ENCODE measurements around the gene ZNF280D. TPM values are rescaled to one million over a fixed set of nuclear protein-coding genes. Genes with fewer than 3 reads are reported as not detected.

ZNF280D gene
- total RNA-seq, 1 donor from 2014 or later: 37.9 TPM

DNA sequence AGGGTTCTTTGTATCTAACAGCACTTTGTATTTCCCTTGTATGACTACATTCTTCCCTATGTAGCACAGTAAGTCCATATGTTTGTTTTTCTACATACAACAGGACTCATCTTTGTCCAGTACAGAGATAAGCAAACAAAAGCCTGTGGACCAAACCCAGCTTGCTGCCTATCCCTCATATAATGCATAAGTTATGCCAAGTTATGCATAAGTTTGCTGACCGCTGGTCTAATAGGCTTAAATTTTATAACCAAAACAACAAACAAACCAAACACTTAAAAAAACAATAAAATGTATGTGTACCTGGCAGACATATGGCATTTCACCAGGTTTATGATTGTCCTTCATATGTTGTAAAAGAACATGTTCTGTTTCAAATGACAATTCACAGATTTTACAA is 56.0 kb downstream of the ZNF280D start:
- peaks cover 57% of the 10 kb centered on the region for H3K36me3 Mint-ChIP-seq (ENCODE audit: low read depth)
- intact Hi-C loops (cut with micrococcal nuclease): no loop called here
- CTCF ChIA-PET: no interaction called here

DNA sequence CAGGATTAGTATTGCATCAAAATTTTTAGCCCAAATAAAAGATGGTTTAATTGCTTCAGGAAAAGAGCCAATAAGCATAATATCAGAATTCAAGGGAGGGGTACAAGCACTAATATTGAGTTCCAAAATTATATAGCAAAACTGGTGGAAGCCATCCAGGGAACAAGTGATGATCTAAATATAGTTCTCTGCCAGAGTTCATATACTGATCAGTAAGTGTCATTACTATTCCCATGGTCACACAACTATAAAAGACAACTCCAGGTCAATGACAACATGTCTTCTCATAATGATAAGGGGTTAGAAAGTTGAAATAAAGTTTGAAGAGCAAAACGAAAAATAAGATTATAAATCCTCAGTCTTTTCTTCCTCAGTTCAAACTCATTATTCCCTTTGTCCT is 57.4 kb downstream of the ZNF280D start:
- intact Hi-C loops (cut with micrococcal nuclease): no loop called here

More for the DNA sequence above, 56.0 kb downstream of the ZNF280D start:
- ATAC-seq (ENCODE audit: low read depth) (no peak), DNase-seq (no peak)
- Mint-ChIP-seq H3K27me3 (no peaks in the 10 kb centered on the region), H3K9me3 (no peaks in the 10 kb centered on the region), H3K4me3 (no peak overlapping the region), H3K27ac (no peak overlapping the region), H3K4me1 (no peaks in the 10 kb centered on the region)
- TF ChIP-seq, protein P1, sequence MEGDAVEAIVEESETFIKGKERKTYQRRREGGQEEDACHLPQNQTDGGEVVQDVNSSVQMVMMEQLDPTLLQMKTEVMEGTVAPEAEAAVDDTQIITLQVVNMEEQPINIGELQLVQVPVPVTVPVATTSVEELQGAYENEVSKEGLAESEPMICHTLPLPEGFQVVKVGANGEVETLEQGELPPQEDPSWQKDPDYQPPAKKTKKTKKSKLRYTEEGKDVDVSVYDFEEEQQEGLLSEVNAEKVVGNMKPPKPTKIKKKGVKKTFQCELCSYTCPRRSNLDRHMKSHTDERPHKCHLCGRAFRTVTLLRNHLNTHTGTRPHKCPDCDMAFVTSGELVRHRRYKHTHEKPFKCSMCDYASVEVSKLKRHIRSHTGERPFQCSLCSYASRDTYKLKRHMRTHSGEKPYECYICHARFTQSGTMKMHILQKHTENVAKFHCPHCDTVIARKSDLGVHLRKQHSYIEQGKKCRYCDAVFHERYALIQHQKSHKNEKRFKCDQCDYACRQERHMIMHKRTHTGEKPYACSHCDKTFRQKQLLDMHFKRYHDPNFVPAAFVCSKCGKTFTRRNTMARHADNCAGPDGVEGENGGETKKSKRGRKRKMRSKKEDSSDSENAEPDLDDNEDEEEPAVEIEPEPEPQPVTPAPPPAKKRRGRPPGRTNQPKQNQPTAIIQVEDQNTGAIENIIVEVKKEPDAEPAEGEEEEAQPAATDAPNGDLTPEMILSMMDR (IDR thresholded peaks at IDR 0.05): no peak
- POLR2A ChIA-PET: interaction anchor here (0.6 kb wide), 1 partner anchor 43 kb away, joined by 3 read pairs; no protein-coding TSS in a partner anchor

DNA sequence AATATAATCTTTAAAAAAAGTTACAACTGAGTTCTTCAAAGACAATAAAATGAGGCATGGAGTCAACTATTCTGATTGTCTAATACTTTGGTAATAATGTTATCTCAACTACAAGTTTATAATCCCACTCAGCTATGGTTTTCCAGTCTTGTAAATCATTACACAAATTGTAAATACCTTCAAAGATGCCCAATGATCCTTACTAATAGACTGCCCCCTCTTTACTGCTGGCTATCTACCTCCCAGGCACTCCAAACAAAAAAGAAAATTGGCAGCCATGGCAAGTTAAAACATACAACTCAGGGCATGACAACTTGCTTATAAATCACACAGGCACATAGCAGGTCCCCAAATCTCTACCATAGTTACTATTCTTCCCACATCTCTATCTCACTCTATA is 58.5 kb downstream of the ZNF280D start:
- H3K4me3 Mint-ChIP-seq: no peak overlapping the region
- CTCF ChIA-PET: no interaction called here
- no peaks in the 10 kb centered on the region for H3K27me3 Mint-ChIP-seq
- H3K27ac Mint-ChIP-seq: no peak overlapping the region
- TF ChIP-seq, protein P1 (IDR thresholded peaks at IDR 0.05): no peak
- ATAC-seq (ENCODE audit: low read depth): no peak
- DNase-seq: no peak
- H3K9me3 Mint-ChIP-seq: no peaks in the 10 kb centered on the region
- H3K36me3 Mint-ChIP-seq (ENCODE audit: low read depth): peaks cover 64% of the 10 kb centered on the region
- intact Hi-C loops (cut with micrococcal nuclease): no loop called here
- no peaks in the 10 kb centered on the region for H3K4me1 Mint-ChIP-seq
- POLR2A ChIA-PET: no interaction called here

More for the DNA sequence above, 57.4 kb downstream of the ZNF280D start:
- ChIA-PET CTCF (no interaction called here), POLR2A (no interaction called here)
- Mint-ChIP-seq H3K9me3 (no peaks in the 10 kb centered on the region), H3K27me3 (no peaks in the 10 kb centered on the region), H3K27ac (no peak overlapping the region), H3K4me1 (no peaks in the 10 kb centered on the region), H3K36me3 (ENCODE audit: low read depth) (peaks cover 67% of the 10 kb centered on the region), H3K4me3 (no peak overlapping the region)
- no peak for DNase-seq
- TF ChIP-seq, protein P1 (IDR thresholded peaks at IDR 0.05): no peak
- no peak for ATAC-seq (ENCODE audit: low read depth)

DNA sequence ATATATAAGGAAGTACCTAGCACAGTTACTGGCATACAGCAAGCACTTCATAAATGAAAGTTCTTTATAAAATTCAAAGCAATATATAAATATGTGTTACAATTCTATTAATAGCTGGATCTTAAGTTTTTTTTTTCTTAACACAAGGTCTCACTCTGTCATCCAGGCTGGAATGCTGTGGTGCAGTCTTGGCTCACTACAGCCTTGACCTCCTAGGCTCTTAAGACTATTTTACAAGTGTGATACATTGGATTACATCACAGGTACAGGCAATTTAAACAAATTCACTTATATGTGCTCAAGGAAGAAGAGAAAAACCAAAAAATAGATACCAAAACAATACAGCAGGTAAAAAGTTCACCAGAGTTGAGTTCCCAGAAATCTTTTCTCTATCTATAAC is 60.6 kb downstream of the ZNF280D start:
- TF ChIP-seq, protein P1 (IDR thresholded peaks at IDR 0.05): no peak
- Mint-ChIP-seq H3K27ac (no peak overlapping the region), H3K36me3 (ENCODE audit: low read depth) (peaks cover 69% of the 10 kb centered on the region), H3K4me3 (no peak overlapping the region), H3K9me3 (no peaks in the 10 kb centered on the region), H3K4me1 (no peaks in the 10 kb centered on the region), H3K27me3 (no peaks in the 10 kb centered on the region)
- ATAC-seq (ENCODE audit: low read depth): no peak
- ChIA-PET CTCF (no interaction called here), POLR2A (no interaction called here)
- no peak for DNase-seq
- intact Hi-C loops (cut with micrococcal nuclease): no loop called here

DNA sequence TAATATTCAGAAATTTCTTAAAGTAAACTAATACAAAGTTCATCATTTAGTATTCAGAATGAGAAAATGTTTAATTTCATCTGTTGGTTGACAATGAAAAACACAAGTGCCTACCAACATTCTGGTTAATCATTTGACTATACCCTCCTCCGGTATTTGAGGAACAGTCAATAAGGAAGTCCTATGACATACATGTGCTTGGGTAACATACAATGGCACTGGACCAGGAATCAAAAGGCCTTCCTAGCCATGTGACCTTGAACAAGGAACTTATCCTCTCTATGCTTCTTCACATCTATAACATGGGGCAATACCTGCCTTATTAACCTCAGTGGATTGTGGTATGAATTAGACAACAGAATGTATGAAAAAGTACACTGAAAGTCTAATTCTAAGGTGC is 65.8 kb downstream of the ZNF280D start:
- POLR2A ChIA-PET: no interaction called here
- TF ChIP-seq, protein P1 (IDR thresholded peaks at IDR 0.05): no peak
- H3K36me3 Mint-ChIP-seq (ENCODE audit: low read depth): peaks cover 66% of the 10 kb centered on the region
- CTCF ChIA-PET: no interaction called here
- ATAC-seq (ENCODE audit: low read depth) (no peak), DNase-seq (no peak)
- intact Hi-C loops (cut with micrococcal nuclease): no loop called here
- H3K27me3 Mint-ChIP-seq: no peaks in the 10 kb centered on the region
- H3K4me1 Mint-ChIP-seq: no peaks in the 10 kb centered on the region
- no peak overlapping the region for H3K4me3 Mint-ChIP-seq
- no peaks in the 10 kb centered on the region for H3K9me3 Mint-ChIP-seq
- no peak overlapping the region for H3K27ac Mint-ChIP-seq
